Type B pancreatic cell (in vitro differentiated cells): ENCODE measurements around the gene NAA10. TPM values are rescaled to one million over a fixed set of nuclear protein-coding genes. Genes with fewer than 3 reads are reported as not detected.

Experiments
- DNase-seq: peaks from one replicate; pipeline ENCODE4 v3.0.0; 2021; ENCODE audit warnings: mixed read lengths; ENCODE audit not compliant: unreplicated experiment; ENCODE audit errors: extremely low spot score
- H3K27ac Mint-ChIP-seq: 2 replicates; pipeline ENCODE4 v1.8.0; 2021; ENCODE audit warnings: mild to moderate bottlenecking, mixed read lengths
- H3K27me3 Mint-ChIP-seq: 2 replicates; pipeline ENCODE4 v1.8.0; 2021; ENCODE audit warnings: mixed read lengths
- H3K36me3 Mint-ChIP-seq: 2 replicates; pipeline ENCODE4 v1.8.0; 2021; ENCODE audit warnings: mixed read lengths
- H3K4me1 Mint-ChIP-seq: one replicate; pipeline ENCODE4 v1.8.0; 2021; ENCODE audit warnings: mixed read lengths; ENCODE audit not compliant: unreplicated experiment
- H3K4me3 Mint-ChIP-seq: 2 replicates; pipeline ENCODE4 v1.8.0; 2021; ENCODE audit warnings: mild to moderate bottlenecking, mixed read lengths
- H3K9me3 Mint-ChIP-seq: 2 replicates; pipeline ENCODE4 v1.8.0; 2021; ENCODE audit warnings: mixed read lengths
- total RNA-seq: library from RNA; stranded (reverse); gene quantifications from 2 replicates; pipeline ENCODE4 v1.2.1, GENCODE V29; 2021; ENCODE audit warnings: low replicate concordance
- TF ChIP-seq, protein P1 (sequence below): fragments of 200-600 bp; sonication (generic); conservative IDR thresholded peaks from 2 replicates; pipeline ENCODE4 v1.5.0; 2021; ENCODE audit warnings: antibody characterized with exemption, mild to moderate bottlenecking

NAA10 gene
- total RNA-seq, 1 donor from 2014 or later, result 82.7 TPM

DNA sequence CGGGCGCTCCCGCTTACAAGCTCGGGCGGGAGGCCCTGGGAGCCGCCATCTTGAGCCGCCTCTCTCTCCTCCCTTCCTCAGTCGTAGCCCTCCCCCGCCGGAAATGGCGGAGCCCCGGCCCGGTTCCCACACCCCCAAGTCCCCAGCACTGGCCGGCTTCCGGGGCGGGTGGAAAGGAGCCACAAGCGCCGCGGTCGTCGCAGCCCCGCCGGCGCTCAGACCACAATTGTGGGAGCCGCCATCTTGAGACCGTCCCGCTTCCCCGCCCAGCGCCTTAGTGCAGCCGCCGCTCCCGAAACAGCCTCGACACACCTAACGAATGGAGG lies 36.2 kb upstream of the NAA10 start:
- no peaks in the 10 kb centered on the region for H3K27me3 Mint-ChIP-seq
- DNase-seq, result peak; percentile 93
- H3K4me3 Mint-ChIP-seq, result peak overlapping the region; percentile 100
- H3K4me1 Mint-ChIP-seq, result peaks cover 43% of the 10 kb centered on the region
- H3K36me3 Mint-ChIP-seq, result peaks cover 11% of the 10 kb centered on the region
- peak overlapping the region; percentile 99 for H3K27ac Mint-ChIP-seq
- TF ChIP-seq, protein P1, sequence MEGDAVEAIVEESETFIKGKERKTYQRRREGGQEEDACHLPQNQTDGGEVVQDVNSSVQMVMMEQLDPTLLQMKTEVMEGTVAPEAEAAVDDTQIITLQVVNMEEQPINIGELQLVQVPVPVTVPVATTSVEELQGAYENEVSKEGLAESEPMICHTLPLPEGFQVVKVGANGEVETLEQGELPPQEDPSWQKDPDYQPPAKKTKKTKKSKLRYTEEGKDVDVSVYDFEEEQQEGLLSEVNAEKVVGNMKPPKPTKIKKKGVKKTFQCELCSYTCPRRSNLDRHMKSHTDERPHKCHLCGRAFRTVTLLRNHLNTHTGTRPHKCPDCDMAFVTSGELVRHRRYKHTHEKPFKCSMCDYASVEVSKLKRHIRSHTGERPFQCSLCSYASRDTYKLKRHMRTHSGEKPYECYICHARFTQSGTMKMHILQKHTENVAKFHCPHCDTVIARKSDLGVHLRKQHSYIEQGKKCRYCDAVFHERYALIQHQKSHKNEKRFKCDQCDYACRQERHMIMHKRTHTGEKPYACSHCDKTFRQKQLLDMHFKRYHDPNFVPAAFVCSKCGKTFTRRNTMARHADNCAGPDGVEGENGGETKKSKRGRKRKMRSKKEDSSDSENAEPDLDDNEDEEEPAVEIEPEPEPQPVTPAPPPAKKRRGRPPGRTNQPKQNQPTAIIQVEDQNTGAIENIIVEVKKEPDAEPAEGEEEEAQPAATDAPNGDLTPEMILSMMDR, result no peak
- H3K9me3 Mint-ChIP-seq, result no peaks in the 10 kb centered on the region

DNA sequence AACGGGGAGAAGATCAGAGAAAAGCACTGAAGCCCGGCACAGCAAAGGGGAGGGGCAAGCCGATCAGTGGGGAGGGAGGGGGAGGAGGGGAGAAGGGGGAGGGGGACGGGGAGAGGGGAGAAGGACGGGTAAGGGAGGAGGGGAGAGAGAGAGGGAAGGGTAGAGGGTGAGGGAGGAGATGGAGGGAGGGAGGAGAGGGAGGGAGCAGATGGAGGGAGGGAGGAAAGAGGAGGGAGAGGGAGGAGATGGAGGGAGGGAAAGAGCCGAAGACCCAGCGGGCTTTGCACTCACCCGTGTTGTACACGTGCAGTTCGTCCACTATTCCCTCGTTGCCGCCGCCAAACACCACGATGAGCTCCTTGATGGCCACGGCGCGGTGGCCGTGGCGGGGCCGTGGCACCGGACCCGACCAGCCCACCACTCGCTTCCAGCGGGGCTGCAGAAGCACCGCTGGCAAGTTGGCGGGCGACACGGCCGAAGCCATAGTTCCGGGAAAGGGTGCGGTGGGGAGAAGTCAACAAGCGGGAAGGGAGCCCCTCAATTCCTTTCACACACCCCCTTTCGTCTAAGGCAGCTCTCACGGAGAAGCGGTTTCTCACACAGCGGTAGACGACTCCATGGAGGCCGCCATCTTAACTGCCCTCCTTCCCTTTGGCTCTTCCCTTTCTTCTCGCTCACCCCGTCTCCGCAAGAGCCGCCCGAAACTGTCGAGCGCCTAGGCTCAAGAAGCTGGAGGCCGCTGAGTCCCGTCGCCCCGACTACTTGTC lies 35.7 kb upstream of the NAA10 start:
- Mint-ChIP-seq H3K4me3 (peak overlapping the region; percentile 100), H3K4me1 (peaks cover 45% of the 10 kb centered on the region), H3K27me3 (no peaks in the 10 kb centered on the region), H3K36me3 (peaks cover 11% of the 10 kb centered on the region), H3K9me3 (no peaks in the 10 kb centered on the region), H3K27ac (peak overlapping the region; percentile 99)
- TF ChIP-seq, protein P1, result no peak
- DNase-seq, result no peak

DNA sequence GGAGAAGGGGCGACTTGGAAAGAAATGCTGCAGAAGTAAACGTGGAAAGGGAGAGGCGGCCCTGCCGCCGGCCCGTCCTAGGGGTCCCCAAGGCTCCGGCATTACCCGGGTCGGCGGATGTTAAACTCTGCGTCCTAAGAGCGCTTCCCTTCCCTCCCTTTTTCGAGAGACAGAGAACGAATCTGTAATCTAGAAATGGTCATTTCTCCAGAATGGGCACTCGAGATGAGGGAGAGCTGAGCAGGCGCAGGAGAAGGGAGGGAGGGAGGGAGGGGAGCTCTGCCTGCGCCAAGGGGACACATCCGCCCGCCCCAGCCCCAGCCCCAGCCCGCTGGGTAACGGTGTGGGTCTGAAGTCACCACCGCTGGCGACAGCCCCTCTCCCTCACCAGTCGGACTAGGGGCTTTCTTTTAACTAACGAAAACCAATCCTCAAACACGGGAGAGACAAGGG lies 35.1 kb upstream of the NAA10 start:
- peaks cover 11% of the 10 kb centered on the region for H3K36me3 Mint-ChIP-seq
- H3K4me3 Mint-ChIP-seq, result peak overlapping the region; percentile 100
- peak overlapping the region; percentile 99 for H3K27ac Mint-ChIP-seq
- peaks cover 44% of the 10 kb centered on the region for H3K4me1 Mint-ChIP-seq
- TF ChIP-seq, protein P1, result no peak
- H3K9me3 Mint-ChIP-seq, result no peaks in the 10 kb centered on the region
- DNase-seq, result no peak
- no peaks in the 10 kb centered on the region for H3K27me3 Mint-ChIP-seq

DNA sequence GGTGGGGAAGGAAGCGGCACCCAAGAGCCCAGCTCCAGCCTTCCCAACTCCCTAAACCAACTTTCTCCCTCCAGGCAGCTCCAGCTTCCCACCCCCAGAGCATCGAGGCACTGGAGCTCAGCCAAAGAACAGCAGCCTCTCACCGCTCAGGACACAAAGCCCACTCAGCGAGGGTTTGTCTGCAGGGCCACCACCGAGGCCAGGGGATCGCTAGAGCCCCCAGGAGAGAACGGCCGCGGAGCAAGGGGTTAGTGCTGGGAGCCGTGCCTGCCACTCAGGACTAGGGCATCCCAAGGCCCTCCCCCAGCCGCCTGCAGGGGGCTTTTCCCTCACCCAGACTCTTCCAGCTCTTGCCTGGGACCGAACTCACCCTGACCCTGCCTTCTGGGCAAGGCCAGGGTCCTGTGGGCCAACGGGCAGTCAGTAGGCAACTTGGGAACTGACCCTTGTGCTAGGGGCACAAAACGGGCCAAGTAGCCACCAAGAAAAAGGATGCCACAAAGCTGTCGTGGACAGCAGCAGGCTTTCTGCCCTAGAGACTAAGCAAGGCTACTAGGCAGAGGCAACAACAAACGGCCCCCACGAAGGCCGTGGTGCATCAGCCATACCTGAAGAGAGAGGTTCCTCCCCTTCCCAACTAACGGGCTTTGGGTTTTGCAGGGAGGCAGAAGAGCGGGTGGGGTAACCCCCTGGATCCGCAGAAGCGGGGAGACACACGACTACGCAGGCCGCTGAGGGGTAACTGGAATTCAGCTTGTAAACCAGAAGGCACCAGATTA lies 34.5 kb upstream of the NAA10 start:
- Mint-ChIP-seq H3K36me3 (peaks cover 11% of the 10 kb centered on the region), H3K4me1 (peaks cover 38% of the 10 kb centered on the region), H3K27ac (peak overlapping the region; percentile 99), H3K27me3 (no peaks in the 10 kb centered on the region), H3K4me3 (peak overlapping the region; percentile 100), H3K9me3 (no peaks in the 10 kb centered on the region)
- TF ChIP-seq, protein P1, result peak; percentile 49
- DNase-seq, result no peak

DNA sequence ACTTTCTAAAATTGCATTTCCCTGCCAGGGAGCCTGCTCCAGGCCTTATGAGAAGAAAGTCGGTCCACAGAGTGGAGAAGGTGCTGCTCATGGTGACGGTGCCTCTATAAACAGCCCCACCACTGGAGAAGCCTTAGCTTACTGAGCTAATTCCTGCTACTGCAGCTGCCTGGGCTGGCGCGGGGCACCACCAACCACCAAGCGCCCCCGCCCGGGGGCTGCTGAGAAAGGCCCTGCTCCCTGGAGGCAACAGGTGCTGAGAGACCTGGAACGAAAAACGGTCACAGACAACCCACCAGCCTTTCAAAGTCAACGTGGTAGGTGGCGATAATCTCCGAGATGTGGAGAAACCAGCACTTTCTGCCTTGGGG lies 33.9 kb upstream of the NAA10 start:
- H3K27me3 Mint-ChIP-seq, result no peaks in the 10 kb centered on the region
- peak overlapping the region; percentile 100 for H3K4me3 Mint-ChIP-seq
- TF ChIP-seq, protein P1, result no peak
- H3K4me1 Mint-ChIP-seq, result peaks cover 35% of the 10 kb centered on the region
- no peak overlapping the region for H3K27ac Mint-ChIP-seq
- H3K9me3 Mint-ChIP-seq, result no peaks in the 10 kb centered on the region
- DNase-seq, result no peak
- H3K36me3 Mint-ChIP-seq, result peaks cover 11% of the 10 kb centered on the region
